Stimulated activated CD8-positive, alpha-beta memory T cell treated with anti-CD3 and anti-CD28 coated beads, Interleukin-12 subunit alpha, Interleukin-12 subunit beta, amount 100 ng/mL, for 24 hours (primary cell): ENCODE results near the gene GALNT18.

Source experiments
- DNase-seq: peaks from one replicate; pipeline ENCODE4 v3.0.0-alpha.2; 2020; ENCODE audit errors: extremely low read depth

The GALNT18 gene

GRCh38 chr11:11624204-11624603, 2.4 kb upstream of the GALNT18 start:
- DNase-seq = no peak

- no peak for DNase-seq
Observed at GRCh38 chr11:11622772-11623171, 967 bp upstream of the GALNT18 start.

GRCh38 chr11:11622340-11622706, 518 bp upstream of the GALNT18 start:
- no peak for DNase-seq

- DNase-seq = no peak
Observed at GRCh38 chr11:11620921-11621572, 758 bp downstream of the GALNT18 start.

- DNase-seq = no peak
Observed at GRCh38 chr11:11620173-11620920, 1.5 kb downstream of the GALNT18 start.

- DNase-seq = no peak
Observed at GRCh38 chr11:11618973-11619435, 2.8 kb downstream of the GALNT18 start.

- no peak for DNase-seq
Observed at GRCh38 chr11:11615086-11615485, 6.7 kb downstream of the GALNT18 start.

GRCh38 chr11:11612439-11612838, 9.4 kb downstream of the GALNT18 start:
- no peak for DNase-seq

GRCh38 chr11:11611381-11611780, 10.4 kb downstream of the GALNT18 start:
- DNase-seq = no peak

GRCh38 chr11:11608783-11609232, 13.0 kb downstream of the GALNT18 start:
- no peak for DNase-seq

GRCh38 chr11:11607772-11608171, 14.0 kb downstream of the GALNT18 start:
- DNase-seq = no peak

- no peak for DNase-seq
Observed at GRCh38 chr11:11605821-11606450, 15.9 kb downstream of the GALNT18 start.

GRCh38 chr11:11605181-11605580, 16.6 kb downstream of the GALNT18 start:
- no peak for DNase-seq

- DNase-seq = no peak
Observed at GRCh38 chr11:11604370-11604990, 17.3 kb downstream of the GALNT18 start.

GRCh38 chr11:11602011-11602410, 19.8 kb downstream of the GALNT18 start:
- no peak for DNase-seq

GRCh38 chr11:11600288-11600687, 21.5 kb downstream of the GALNT18 start:
- no peak for DNase-seq

- DNase-seq = no peak
Observed at GRCh38 chr11:11598243-11598642, 23.6 kb downstream of the GALNT18 start.

- no peak for DNase-seq
Observed at GRCh38 chr11:11594162-11594561, 27.6 kb downstream of the GALNT18 start.

- DNase-seq = no peak
Observed at GRCh38 chr11:11592146-11592684, 29.6 kb downstream of the GALNT18 start.

- no peak for DNase-seq
Observed at GRCh38 chr11:11589437-11589836, 32.4 kb downstream of the GALNT18 start.

GRCh38 chr11:11588891-11589290, 32.9 kb downstream of the GALNT18 start:
- DNase-seq = no peak

- DNase-seq = no peak
Observed at GRCh38 chr11:11588243-11588642, 33.6 kb downstream of the GALNT18 start.
